OCI-LY3 (cell line): ENCODE measurements around the gene SIGLEC9.

ENCODE experiments used
- EZH2phosphoT487 ChIP-seq: fragments of 200-600 bp; shearing (Covaris generic); IDR thresholded peaks from 2 replicates; pipeline ENCODE4 v1.6.1; 2018; ENCODE audit warnings: antibody characterized with exemption, mixed run types, low read depth
- TF ChIP-seq, protein P1 (sequence below): fragments of 200-600, 300-600 bp; sonication (generic); IDR thresholded peaks from 2 replicates; pipeline ENCODE4 v1.5.1; 2014; ENCODE audit warnings: antibody characterized with exemption, low read length, low read depth

DNA sequence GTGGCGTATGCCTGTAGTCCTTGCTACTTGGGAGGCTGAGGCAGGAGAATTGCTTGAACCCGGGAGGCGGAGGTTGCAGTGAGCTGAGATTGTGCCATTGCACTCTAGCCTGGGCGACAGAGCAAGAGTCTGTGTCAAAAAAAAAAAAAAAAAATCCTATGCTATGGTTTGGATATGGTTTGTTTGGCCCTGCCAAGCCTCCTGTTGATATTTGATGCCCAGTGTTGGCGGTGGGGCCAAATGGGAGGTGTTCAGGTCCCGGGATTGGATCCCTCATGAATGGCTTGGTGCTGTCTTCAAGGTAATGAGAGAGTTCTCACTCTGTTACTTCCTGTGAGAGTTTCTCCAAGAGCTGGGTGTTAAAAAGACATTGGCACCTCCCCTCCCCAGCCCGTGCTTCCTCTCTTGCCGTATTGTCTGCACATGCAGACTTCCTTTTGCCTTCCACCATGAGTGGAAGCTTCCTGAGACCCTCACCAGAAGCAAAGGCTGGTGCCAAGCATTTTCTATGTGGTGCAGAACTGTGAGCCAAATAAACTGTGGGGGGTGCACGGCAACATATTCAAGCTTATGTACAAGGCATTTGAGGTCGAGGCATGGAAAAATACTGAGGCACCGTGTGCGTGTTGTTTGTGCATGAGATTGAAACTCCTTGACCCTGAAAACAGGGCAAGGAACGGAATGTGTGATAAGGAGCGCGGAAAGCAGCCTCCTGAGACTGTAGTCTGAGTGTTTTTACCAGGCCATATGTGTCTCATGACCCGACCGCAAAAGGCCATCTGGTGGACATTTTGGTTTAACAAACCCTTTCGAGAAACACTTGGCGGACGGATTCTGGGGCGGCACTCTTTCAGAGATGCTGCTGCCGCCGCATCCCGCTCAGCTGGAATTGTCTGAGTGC, 7.3 kb downstream of the SIGLEC9 start:
- TF ChIP-seq, protein P1, sequence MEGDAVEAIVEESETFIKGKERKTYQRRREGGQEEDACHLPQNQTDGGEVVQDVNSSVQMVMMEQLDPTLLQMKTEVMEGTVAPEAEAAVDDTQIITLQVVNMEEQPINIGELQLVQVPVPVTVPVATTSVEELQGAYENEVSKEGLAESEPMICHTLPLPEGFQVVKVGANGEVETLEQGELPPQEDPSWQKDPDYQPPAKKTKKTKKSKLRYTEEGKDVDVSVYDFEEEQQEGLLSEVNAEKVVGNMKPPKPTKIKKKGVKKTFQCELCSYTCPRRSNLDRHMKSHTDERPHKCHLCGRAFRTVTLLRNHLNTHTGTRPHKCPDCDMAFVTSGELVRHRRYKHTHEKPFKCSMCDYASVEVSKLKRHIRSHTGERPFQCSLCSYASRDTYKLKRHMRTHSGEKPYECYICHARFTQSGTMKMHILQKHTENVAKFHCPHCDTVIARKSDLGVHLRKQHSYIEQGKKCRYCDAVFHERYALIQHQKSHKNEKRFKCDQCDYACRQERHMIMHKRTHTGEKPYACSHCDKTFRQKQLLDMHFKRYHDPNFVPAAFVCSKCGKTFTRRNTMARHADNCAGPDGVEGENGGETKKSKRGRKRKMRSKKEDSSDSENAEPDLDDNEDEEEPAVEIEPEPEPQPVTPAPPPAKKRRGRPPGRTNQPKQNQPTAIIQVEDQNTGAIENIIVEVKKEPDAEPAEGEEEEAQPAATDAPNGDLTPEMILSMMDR, result peak; percentile 13; the same call in 1 of the 2 replicates
- TF ChIP-seq EZH2phosphoT487, result no peak
